ENCODE data around the gene ATXN7L1. TPM values are rescaled to one million over a fixed set of nuclear protein-coding genes. Genes with fewer than 3 reads are reported as not detected.

Gene ATXN7L1
- total RNA-seq, 4 donors from 2014 or later = 12.3 to 28.8 (median 21.0) TPM

DNA sequence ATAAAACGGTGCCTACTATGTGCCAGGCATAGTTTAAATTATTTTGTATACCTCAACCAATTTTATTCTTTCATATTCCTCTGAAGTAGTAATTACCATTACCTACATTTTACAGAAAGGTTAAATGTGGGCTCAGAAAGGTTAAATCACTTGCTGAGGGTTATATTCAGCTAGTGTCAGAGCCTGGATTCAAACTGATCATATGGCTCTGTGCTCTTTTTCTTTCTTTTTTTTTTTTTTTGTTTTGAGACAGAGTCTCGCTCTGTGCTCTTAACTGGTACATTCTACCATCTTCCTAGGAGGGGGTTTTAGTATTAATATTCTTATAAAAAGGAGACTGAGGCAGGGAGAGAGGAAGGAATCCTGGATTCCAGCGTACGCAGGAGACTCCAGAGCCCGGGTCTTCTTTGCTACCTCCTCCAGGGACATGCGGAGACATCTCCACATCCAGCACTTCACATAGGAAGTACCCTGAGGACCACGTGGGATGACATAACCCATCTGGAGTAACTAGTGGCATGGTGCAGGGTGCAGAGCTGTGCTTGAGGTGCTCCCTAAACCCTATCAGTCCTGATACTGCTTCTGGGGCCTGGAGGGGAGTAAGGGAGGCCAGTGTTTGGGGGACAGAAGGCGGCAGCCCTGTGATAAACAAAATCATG lies 29.6 kb upstream of the ATXN7L1 start:
- H3K9me3 ChIP-seq = no peaks in the 10 kb centered on the region
- TF ChIP-seq POLR2A (IDR thresholded peaks at IDR 0.05) (no peak), EP300 (IDR thresholded peaks at IDR 0.05; ENCODE audit: low read depth) (no peak), POLR2AphosphoS5 (IDR thresholded peaks at IDR 0.05) (no peak)
- TF ChIP-seq, protein P1, sequence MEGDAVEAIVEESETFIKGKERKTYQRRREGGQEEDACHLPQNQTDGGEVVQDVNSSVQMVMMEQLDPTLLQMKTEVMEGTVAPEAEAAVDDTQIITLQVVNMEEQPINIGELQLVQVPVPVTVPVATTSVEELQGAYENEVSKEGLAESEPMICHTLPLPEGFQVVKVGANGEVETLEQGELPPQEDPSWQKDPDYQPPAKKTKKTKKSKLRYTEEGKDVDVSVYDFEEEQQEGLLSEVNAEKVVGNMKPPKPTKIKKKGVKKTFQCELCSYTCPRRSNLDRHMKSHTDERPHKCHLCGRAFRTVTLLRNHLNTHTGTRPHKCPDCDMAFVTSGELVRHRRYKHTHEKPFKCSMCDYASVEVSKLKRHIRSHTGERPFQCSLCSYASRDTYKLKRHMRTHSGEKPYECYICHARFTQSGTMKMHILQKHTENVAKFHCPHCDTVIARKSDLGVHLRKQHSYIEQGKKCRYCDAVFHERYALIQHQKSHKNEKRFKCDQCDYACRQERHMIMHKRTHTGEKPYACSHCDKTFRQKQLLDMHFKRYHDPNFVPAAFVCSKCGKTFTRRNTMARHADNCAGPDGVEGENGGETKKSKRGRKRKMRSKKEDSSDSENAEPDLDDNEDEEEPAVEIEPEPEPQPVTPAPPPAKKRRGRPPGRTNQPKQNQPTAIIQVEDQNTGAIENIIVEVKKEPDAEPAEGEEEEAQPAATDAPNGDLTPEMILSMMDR (IDR thresholded peaks at IDR 0.05) = no peak
- no peak overlapping the region for H3K4me3 ChIP-seq
- H3K27me3 ChIP-seq = no peaks in the 10 kb centered on the region
- H3K27ac ChIP-seq = no peak overlapping the region
- intact Hi-C loops (cut with DNase I; ENCODE audit: low total_unique reads) (no loop called here), in situ Hi-C loops (cut with MboI; ENCODE audit: low pct_ligation_motif_present in 1 of 4, low pct_unique_long_range_greater_than_20kb in 1 of 4, low sequenced_read_pairs in 3 of 4) (no loop called here)
- 73 to 74% methylated on average over 6 to 8 of the region's 8 CpGs for WGBS, 2 donors (ENCODE audit: low coverage in 1 of 2)
- DNase-seq = no peak
- no peaks in the 10 kb centered on the region for H3K4me1 ChIP-seq
- peaks cover 0 to 3% (median 0%) of the 10 kb centered on the region in 4 donors for H3K36me3 ChIP-seq

DNA sequence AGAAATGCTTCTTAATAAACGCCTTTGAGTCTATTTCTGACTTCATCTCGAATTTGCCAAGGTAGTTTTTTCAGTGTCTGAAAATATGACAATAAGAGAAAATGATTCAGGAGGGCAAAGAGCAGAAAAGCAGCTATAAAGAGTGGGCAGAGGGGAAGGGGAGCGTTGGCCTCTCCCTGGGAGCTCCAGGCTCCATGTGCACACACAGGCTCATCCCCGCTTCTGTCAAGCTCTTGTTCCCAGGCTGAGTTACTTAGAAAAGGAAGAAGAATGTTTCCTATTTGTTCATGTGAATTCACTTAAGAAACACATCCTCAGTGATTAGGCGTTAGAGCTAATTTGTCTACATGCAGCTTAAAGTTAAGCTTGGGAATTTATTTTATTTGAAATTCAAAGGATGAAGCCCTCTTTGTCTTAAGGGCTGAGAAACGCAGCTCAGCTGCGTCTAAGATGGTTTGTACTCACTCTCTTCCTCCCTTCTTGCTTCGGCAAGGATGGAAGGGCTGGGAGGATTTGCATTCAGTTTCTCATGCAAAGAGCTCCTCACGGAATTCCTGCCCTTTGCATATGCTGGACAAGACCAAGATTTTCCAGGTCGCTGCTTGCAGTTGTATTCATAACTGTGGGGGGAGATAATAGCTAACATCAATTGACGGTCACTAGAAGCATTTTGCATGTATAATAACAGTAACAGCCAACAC lies 29.0 kb upstream of the ATXN7L1 start:
- TF ChIP-seq POLR2A (IDR thresholded peaks at IDR 0.05) (no peak), POLR2AphosphoS5 (IDR thresholded peaks at IDR 0.05) (no peak), EP300 (IDR thresholded peaks at IDR 0.05; ENCODE audit: low read depth) (no peak)
- TF ChIP-seq, protein P1 (IDR thresholded peaks at IDR 0.05) = no peak
- in situ Hi-C loops (cut with MboI; ENCODE audit: low pct_ligation_motif_present in 1 of 4, low pct_unique_long_range_greater_than_20kb in 1 of 4, low sequenced_read_pairs in 3 of 4) (no loop called here), intact Hi-C loops (cut with DNase I; ENCODE audit: low total_unique reads) (no loop called here)
- 78 to 96% methylated on average over 5 to 11 of the region's 11 CpGs for WGBS, 2 donors (ENCODE audit: low coverage in 1 of 2)
- H3K27me3 ChIP-seq = no peaks in the 10 kb centered on the region
- DNase-seq = no peak
- no peaks in the 10 kb centered on the region for H3K9me3 ChIP-seq
- no peaks in the 10 kb centered on the region for H3K36me3 ChIP-seq
- H3K4me1 ChIP-seq = no peaks in the 10 kb centered on the region
- H3K4me3 ChIP-seq = no peak overlapping the region
- no peak overlapping the region for H3K27ac ChIP-seq

DNA sequence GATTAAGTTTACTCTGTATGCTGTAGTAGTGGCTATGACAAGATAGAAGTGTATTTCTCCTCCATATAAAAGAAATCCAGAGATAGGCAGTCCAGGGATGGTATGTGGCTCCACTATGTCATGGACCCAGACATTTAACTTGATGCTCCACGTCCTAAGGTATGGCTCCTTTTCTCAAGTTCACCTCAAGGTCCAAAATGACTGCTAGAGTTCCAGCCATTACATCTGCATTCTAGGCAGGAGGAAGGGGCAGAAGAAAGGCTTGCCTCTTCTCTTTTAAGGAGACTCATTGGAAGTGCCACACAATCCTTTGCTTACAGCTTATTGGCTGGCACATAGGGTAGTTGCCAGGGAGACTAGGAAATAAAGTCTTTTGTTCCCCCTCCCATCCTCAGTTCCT lies 27.7 kb upstream of the ATXN7L1 start:
- intact Hi-C loops (cut with DNase I; ENCODE audit: low total_unique reads) (no loop called here), in situ Hi-C loops (cut with MboI; ENCODE audit: low pct_ligation_motif_present in 1 of 4, low pct_unique_long_range_greater_than_20kb in 1 of 4, low sequenced_read_pairs in 3 of 4) (no loop called here)
- no peaks in the 10 kb centered on the region for H3K4me1 ChIP-seq
- 76% methylated on average over 1 of the region's 1 CpG; no CpG with 5 or more reads in 1 of the 2 donors for WGBS, 2 donors (ENCODE audit: low coverage in 1 of 2)
- DNase-seq = no peak
- no peak for TF ChIP-seq POLR2AphosphoS5 (IDR thresholded peaks at IDR 0.05)
- no peak for TF ChIP-seq EP300 (IDR thresholded peaks at IDR 0.05; ENCODE audit: low read depth)
- TF ChIP-seq, protein P1 (IDR thresholded peaks at IDR 0.05) = no peak
- no peak for TF ChIP-seq POLR2A (IDR thresholded peaks at IDR 0.05)
- no peaks in the 10 kb centered on the region for H3K27me3 ChIP-seq
- H3K4me3 ChIP-seq = no peak overlapping the region
- H3K27ac ChIP-seq = no peak overlapping the region
- H3K36me3 ChIP-seq = no peaks in the 10 kb centered on the region
- no peaks in the 10 kb centered on the region for H3K9me3 ChIP-seq

DNA sequence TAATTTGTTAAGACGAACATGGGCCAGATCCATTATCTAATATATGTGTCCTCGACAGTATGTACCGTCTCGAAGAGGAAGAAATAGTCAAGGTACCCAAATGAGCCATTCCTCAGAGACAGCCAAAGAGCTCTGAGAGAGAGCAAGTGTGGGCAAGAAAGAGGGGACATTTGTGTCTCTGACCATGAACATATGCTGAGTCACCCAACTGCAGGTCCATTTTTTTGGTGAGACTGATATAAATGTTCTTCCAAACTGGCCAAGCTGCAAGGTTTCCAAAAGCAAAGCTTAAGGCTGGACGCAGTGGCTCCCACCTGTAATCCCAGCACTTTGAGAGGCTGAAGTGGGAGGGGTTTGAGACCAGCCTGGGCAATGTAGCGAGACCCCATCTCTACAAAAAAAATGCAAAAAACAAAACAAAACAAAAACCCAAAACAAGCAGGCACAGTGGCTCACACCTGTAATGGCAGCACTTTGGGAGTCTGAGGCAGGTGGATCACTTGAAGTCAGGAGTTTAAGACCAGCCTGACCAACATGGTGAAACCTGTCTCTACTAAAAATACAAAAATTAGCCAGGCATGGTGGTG lies 26.0 kb upstream of the ATXN7L1 start:
- no peaks in the 10 kb centered on the region for H3K36me3 ChIP-seq
- 88 to 96% methylated on average over 6 of the region's 6 CpGs for WGBS, 2 donors (ENCODE audit: low coverage in 1 of 2)
- intact Hi-C loops (cut with DNase I; ENCODE audit: low total_unique reads) = no loop called here
- H3K4me1 ChIP-seq = peaks cover 0 to 16% (median 13%) of the 10 kb centered on the region in 4 donors
- no peak overlapping the region for H3K27ac ChIP-seq
- H3K27me3 ChIP-seq = no peaks in the 10 kb centered on the region
- TF ChIP-seq EP300 (IDR thresholded peaks at IDR 0.05; ENCODE audit: low read depth) = no peak
- TF ChIP-seq, protein P1 (IDR thresholded peaks at IDR 0.05) = no peak
- TF ChIP-seq POLR2AphosphoS5 (IDR thresholded peaks at IDR 0.05) = no peak
- TF ChIP-seq POLR2A (IDR thresholded peaks at IDR 0.05) = no peak
- no peak for DNase-seq
- no peaks in the 10 kb centered on the region for H3K9me3 ChIP-seq
- in situ Hi-C loops (cut with MboI; ENCODE audit: low pct_ligation_motif_present in 1 of 4, low pct_unique_long_range_greater_than_20kb in 1 of 4, low sequenced_read_pairs in 3 of 4) = no loop called here
- H3K4me3 ChIP-seq = no peak overlapping the region
